NCI-H2227 (cell line): ENCODE data around the gene GOLGA7B.
A peak's percentile ranks its signal among the peaks of the same experiment; 100 is the strongest.

Source experiments
- DNase-seq: peaks from one replicate; lab custom pipeline; 2025; ENCODE audit not compliant: unreplicated experiment; lab: John Stamatoyannopoulos, UW

GOLGA7B gene

DNA sequence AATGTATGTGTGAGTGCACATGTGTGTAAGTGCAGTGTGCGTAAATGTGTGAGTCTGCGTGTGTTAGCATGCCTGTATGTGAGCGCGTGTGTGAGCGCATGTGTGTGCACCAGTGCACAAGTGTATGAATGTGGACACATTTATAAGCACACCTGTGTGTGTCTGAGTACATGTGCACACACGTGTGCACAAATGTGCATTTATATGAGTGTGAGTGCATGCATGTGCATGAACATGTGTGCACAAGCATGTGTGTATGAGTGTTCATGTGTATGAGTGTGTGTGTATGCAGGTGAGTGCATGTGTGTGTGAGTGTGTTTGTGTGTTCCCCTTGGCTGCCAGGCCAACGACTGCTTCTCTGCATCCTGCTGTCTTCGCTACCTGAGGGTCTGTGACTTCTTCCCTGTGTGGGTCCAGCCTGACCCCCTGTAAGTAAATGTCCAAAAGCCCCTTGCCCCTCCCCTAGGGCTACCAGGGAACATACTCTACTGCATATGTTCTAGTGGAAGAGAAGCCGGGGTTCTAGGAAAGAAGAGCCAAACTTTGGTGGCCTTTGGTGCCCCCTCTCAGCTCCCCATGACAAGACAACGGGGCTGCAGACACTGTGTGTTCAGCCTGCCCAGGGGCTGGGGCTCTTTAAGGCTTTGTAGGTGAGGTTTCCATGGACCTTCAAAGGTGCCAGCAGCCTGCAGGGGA lies 17.0 kb downstream of the GOLGA7B start:
- no peak for DNase-seq

DNA sequence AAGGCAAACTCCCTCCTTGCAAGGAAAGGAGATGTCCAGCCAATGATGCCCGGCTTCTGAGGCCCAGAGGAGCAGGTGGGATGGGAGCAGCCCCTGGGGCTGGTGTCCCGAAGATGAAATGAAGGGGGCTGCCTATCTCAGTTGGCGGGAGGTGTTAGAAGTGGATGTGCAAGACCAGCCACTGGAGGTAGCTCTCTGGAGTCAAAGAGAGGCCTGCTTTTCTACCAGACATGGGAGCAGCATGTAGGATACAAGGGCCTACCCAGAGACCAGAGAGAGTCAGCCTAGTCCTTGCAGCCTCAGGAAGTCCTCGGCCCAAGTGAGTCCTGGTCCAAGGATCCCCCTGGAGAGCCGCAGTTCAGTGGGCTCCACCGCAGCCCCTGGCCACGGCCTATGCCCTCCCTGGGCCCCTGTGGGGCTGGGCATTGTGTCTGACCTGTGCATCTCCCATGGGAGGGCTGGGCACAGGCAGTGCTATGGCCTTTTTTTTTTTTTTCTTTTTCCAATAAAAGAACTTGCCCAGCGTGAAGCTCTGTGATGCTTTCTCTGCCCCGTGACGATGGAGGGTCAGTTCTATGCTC lies 17.7 kb downstream of the GOLGA7B start:
- DNase-seq: no peak

DNA sequence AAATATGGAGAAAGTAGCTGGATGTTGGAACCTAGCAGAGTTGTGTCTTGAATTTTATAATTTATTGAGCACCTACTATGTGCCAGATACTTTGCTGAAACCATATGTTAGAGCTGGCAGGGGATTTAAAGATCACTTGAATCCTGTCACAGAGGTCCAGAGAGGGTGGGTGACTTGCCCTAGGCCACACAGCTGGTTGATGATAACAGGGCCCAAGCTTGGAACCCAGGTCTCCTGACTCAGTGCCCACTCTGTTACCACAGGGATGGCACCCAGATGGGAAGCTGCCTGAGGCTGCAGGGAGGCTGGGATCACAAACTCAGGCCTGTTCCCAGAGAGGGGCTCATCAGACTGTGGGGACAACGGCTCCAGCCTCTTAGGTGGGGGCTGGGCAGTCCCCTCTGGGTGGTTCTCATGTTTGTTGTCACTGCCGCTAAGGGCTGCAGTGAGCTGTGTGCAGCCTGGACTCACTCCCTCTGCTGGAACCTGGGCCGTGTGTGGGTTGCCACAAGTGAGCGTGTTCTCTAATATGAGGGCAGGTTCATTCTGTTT lies 18.6 kb downstream of the GOLGA7B start:
- DNase-seq: no peak

GRCh38 chr10:97869091-97870042 lies 19.7 kb downstream of the GOLGA7B start:
- DNase-seq: peak; percentile 76

- no peak for DNase-seq
Observed at GRCh38 chr10:97870990-97871389, 21.3 kb downstream of the GOLGA7B start.

DNA sequence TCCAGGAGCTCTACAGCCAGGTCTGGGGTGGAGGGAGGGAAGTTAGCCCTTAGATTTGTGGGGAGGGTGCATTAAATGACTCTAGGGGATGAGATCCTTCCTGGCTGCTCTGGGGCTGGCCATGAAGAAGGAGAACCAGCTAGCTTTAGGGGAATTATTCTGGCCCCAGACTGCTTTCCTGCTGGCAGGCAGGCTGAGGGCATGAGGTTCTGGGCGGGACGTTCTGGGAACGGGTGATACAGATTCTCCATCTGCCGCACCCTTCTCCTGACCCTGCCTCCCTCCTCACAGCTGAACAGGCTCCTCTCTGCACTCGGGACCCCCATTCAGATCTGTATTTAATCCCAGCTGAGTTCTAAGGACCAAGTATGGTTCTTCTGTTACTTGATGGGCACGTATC lies 23.9 kb downstream of the GOLGA7B start:
- no peak for DNase-seq

- no peak for DNase-seq
Observed at GRCh38 chr10:97874332-97874731, 24.7 kb downstream of the GOLGA7B start.

DNA sequence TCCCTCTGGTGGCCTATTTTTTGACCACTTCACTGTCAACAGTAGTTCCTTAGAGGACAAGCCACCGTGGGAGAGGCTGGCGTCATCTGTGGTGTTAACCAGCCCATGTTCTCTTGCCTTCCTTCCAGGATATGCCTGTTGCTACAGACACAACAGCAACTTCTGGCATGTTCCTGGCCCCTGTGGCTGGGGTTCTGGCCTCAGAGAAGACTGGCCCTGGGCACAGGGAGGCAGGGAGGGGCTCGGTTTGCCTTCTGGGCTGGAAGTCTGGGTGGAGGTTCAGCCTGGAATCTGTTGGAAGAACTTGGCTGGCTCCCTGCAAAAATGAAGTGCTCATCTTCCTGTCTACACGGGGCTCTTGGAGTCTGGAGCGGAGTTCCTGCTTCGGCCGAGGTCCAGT lies 25.7 kb downstream of the GOLGA7B start:
- no peak for DNase-seq

DNA sequence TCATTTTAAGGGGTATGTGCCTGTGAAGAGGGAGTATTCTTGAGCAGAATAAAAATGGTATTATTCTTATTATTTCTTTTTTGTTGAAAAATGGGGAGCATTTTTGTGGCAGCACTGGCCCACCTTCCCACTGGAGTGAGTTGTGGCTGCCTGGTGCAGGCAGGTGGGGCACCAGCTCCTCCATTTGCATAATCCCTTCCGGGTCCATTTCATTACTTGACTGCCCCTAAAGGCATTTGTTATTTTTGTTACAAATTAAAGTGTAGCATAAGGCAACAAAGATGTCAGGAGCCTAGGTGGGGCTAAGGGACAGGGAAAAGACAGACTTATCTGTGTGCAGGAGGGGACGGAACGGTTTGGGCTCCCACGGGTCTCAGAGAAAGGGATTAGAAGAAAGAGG lies 26.8 kb downstream of the GOLGA7B start:
- no peak for DNase-seq

GRCh38 chr10:97879241-97879640 lies 29.6 kb downstream of the GOLGA7B start:
- DNase-seq: no peak

- no peak for DNase-seq
Observed at GRCh38 chr10:97880109-97880508, 30.5 kb downstream of the GOLGA7B start.

DNA sequence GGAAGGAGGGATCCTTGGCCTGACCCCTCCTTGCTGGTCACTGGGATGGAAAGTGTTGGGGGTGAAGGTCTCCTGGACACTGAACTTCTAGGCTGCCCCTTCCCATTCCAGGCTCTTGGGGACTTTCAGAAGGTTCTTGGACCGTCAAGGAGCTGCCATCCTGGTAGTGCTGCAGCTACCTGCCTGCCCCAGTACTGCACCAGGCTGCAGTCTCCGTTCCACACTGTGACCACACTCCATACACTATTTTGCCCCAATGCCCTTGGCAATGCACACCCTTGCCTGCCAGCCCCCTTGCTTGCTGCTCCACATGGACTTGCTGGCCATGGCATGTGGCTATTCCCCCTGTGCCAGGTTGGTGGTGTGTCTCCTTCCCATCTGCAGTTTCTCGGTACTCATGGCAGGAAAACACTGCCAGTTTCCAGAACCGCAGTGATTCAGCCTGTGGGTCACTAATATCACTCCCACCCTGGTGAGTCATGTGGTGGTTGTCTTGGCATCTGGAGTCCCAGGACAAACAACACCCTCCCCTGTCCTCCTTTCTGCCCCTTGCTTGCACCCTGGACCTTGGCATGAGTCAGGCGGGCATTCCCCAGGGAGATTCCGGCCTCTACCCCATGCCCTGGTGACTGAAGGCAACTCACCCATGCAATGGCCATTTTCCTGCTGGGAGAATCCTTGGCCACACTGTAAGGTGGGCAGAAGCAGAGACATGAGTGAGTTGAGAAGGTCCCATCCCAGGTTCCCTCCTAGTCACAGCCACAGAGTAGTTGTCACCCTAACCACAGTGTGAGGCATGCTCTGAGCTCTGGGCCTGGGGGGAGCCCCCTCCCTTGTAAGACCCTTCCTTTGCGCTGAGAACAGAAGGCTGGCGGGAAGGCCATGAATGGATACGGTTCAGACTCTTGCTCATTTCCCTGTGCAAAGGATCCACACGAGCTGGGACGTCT lies 32.8 kb downstream of the GOLGA7B start:
- no peak for DNase-seq

DNA sequence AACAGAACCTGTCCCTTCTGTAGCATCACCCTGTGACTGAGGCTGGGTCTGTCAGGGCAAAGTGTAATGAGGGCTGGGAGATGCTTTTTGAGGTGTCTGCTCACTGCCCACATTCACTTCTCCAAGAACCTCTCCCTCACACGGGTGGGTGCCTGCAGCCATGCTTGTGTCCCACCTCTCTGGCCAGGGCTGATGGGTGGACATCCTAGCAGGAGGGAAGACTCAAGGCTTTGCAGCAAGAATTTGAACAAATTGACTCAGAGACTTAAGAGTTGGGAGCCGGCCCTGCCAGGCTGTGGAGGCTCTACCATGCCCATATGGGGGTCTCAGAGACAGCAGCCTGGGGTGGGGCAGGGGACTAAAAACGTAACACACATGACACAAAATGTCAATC lies 33.4 kb downstream of the GOLGA7B start:
- DNase-seq: no peak

DNA sequence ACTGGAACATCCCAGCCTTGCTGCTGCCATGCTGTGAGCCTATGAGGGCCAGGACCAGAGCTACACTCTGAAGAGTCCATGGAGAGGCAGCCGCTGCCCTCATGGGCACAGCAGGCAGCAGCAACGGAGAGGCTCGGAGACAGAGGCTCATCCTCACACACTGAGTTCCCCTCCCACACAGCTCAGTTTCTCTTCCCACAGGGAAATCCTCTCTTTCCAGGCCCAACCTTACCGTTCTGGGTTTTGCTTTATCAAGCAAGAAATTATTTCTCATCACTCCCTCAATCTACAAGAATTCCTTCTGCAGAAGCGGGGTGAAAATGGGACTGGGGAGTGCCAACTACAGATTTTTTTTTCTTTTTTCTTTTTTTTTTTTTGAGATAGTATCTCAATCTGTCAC lies 36.6 kb downstream of the GOLGA7B start:
- no peak for DNase-seq

DNA sequence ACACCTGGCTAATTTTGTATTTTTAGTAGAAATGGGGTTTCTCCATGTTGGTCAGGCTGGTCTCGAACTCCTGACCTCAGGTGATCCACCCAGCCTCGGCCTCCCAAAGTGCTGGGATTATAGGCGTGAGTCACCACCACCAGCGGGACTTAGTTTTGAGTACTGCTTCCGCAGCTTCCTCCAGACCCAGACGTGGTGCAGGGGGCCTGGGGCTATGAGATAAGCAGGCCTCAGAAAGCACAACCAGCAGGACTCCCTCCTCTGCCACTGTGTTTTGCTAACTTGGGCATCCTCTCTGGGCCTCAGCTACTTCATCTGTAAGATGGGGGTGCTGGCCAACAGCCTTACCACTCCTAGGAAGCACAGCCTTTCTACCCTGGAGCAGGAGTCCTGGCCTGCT lies 37.8 kb downstream of the GOLGA7B start:
- no peak for DNase-seq

DNA sequence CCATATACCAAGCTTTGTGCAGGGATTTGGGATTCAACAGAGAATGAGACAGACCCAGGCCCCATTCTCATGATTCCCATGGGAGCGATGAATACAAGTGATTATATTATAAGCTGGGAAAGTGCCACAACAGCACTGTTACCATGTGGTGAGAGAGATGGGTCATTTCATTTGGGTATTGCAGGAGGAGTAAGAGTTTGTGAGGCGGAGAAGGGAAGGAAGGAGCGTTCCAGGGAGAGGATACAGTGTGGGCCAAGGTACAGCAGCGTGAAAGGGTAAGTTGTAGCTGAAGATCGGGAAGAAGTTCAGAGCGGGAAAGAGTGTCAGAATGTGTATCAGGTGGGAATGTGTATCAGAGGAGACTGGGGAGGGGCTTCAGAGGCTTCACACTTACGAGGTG lies 38.5 kb downstream of the GOLGA7B start:
- DNase-seq: no peak

DNA sequence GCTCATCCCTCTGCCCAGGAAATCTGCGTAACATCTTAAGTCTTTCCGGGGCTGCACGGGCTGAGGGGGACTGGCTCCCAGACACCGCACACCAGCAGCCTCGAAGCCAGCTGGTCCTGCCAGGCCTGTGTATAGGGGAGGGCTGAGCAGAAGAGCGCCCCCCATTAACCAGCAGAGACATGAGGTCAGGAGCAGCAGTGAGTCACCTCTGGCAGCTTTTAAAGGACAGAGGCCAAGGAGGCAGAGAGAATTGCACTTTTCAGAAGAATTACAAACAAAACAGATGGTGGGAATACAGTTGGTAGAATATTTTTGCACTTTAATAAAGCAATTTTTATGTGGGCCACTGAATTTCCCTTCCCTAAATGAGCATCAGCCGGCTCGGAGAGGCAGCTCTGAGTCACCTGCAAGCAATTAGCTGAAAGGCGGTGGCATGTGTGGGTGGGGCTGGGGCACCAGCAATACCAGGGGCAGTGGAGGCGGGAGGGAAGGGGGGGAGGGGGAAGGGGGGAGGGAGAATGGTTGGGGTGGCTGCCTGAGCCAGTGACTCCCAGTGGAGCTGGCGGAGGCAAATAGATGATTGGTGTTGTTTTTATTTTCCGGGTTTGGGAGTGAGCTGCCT lies 39.1 kb downstream of the GOLGA7B start:
- DNase-seq: peak; percentile 43

DNA sequence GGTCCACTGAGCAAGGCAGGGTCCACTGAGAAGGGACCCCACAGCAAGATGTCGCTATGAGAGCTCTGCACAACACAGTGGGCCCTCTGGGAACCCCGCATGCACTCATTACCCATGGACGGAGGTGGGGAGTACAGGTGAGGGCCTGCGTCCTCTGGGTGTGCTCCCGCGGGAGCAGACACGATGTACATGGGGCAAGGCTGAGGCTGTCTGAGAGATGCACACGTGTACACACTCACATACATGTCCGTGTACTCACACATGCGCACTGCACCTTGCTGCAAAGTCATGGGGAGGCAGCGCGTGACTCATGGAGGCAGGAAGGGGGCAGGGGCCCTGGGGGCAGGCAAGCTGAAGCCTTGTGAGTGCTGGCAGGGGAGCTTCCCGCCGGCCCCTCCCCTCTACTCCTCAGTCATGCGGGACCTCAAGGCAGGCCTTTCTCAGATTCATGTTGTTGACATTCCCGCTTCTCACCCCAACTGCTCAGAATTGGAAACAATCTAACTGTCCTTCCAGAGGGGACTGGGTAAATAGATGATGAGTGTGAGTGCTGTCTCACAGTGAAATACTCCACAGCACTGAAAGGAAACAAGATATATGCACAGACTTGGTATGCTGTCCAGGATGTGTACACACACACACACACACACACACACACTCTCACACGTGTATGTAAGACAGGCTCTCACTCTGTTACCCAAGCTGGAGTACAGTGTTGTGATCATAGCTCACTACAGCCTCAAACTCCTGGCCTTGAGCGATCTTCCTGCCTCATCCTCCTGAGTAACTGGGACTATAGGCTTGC lies 40.0 kb downstream of the GOLGA7B start:
- DNase-seq: peak; percentile 67

DNA sequence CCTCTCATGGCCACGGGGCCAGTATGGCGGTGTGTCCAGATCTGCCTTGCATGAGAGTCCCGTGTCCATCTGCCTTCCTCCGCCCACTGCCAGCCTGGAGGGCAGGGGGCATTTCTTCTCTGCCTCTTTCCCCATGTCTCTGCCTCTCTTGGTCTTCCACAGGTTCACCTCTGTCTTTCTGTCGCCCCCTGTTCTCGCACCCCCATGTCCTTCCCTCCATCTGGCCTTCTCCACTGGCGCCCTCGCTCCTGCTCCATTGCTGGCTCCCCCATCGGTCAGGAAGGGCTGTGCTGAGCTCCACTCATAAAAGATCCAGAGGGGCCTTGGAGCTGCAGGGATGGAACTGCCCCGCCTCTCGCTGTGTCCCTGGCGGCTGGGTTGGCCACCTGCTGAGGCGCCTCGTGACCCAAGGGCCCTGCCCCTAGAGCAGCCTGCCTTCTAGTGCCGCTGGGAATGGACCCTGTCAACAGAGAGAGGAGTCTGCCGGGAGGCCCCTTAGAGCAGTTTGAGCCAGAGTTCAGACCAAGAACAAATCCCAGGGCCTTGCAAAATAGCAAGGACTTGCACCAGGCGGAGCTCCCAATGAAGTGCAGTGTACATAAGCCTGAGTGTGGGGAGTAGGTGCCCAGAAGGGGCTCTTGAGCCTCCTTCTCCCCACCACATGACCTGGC lies 42.0 kb downstream of the GOLGA7B start:
- DNase-seq: peak; percentile 48
